ENCODE results near the gene TRMT61A. TPM values are rescaled to one million over a fixed set of nuclear protein-coding genes. Genes with fewer than 3 reads are reported as not detected.

Gene TRMT61A
- total RNA-seq, 1 experiment from 2014 or later, result 13.4 TPM

- DNase-seq, result no peak
- Histone ChIP-seq H3K27me3 (ENCODE audit: control insufficient read depth, insufficient read depth, low read length) (no peaks in the 10 kb centered on the region), H3K4me3 (ENCODE audit: insufficient read depth, low read depth, low read length) (no peak overlapping the region), H3K36me3 (replicated peaks; ENCODE audit: control insufficient read depth, insufficient read depth, low read length) (no peaks in the 10 kb centered on the region; the same call in 1 of the 2 replicates)
Measured at GRCh38 chr14:103532216-103533136, 3.5 kb downstream of the TRMT61A start.

GRCh38 chr14:103533137-103533998 lies 4.4 kb downstream of the TRMT61A start:
- DNase-seq, result no peak
- Histone ChIP-seq H3K36me3 (replicated peaks; ENCODE audit: control insufficient read depth, insufficient read depth, low read length) (no peaks in the 10 kb centered on the region; the same call in 1 of the 2 replicates), H3K27me3 (ENCODE audit: control insufficient read depth, insufficient read depth, low read length) (no peaks in the 10 kb centered on the region; the same call in 1 of the 2 replicates), H3K4me3 (ENCODE audit: insufficient read depth, low read depth, low read length) (no peak overlapping the region)

GRCh38 chr14:103533999-103534575 lies 5.1 kb downstream of the TRMT61A start:
- no peak overlapping the region for H3K4me3 ChIP-seq (ENCODE audit: insufficient read depth, low read depth, low read length)
- no peaks in the 10 kb centered on the region; the same call in 1 of the 2 replicates for H3K27me3 ChIP-seq (ENCODE audit: control insufficient read depth, insufficient read depth, low read length)

GRCh38 chr14:103534576-103535061 lies 5.6 kb downstream of the TRMT61A start:
- no peaks in the 10 kb centered on the region; the same call in 1 of the 2 replicates for H3K36me3 ChIP-seq (replicated peaks; ENCODE audit: control insufficient read depth, insufficient read depth, low read length)
- DNase-seq, result no peak
- no peaks in the 10 kb centered on the region; the same call in 1 of the 2 replicates for H3K27me3 ChIP-seq (ENCODE audit: control insufficient read depth, insufficient read depth, low read length)
- H3K4me3 ChIP-seq (ENCODE audit: insufficient read depth, low read depth, low read length), result no peak overlapping the region

More at GRCh38 chr14:103533999-103534575, 5.1 kb downstream of the TRMT61A start:
- DNase-seq, result no peak
- H3K36me3 ChIP-seq (replicated peaks; ENCODE audit: control insufficient read depth, insufficient read depth, low read length), result no peaks in the 10 kb centered on the region; the same call in 1 of the 2 replicates

GRCh38 chr14:103535081-103535890 lies 6.3 kb downstream of the TRMT61A start:
- Histone ChIP-seq H3K4me3 (ENCODE audit: insufficient read depth, low read depth, low read length) (no peak overlapping the region), H3K27me3 (ENCODE audit: control insufficient read depth, insufficient read depth, low read length) (no peaks in the 10 kb centered on the region; the same call in 1 of the 2 replicates), H3K36me3 (replicated peaks; ENCODE audit: control insufficient read depth, insufficient read depth, low read length) (no peaks in the 10 kb centered on the region; the same call in 1 of the 2 replicates)
- no peak for DNase-seq

- Histone ChIP-seq H3K36me3 (replicated peaks; ENCODE audit: control insufficient read depth, insufficient read depth, low read length) (no peaks in the 10 kb centered on the region; the same call in 1 of the 2 replicates), H3K27me3 (ENCODE audit: control insufficient read depth, insufficient read depth, low read length) (no peaks in the 10 kb centered on the region; the same call in 1 of the 2 replicates), H3K4me3 (ENCODE audit: insufficient read depth, low read depth, low read length) (no peak overlapping the region)
- DNase-seq, result no peak
Measured at GRCh38 chr14:103535891-103536565, 7.0 kb downstream of the TRMT61A start.

GRCh38 chr14:103536693-103537092 lies 7.7 kb downstream of the TRMT61A start:
- Histone ChIP-seq H3K36me3 (replicated peaks; ENCODE audit: control insufficient read depth, insufficient read depth, low read length) (no peaks in the 10 kb centered on the region; the same call in 1 of the 2 replicates), H3K27me3 (ENCODE audit: control insufficient read depth, insufficient read depth, low read length) (no peaks in the 10 kb centered on the region; the same call in 1 of the 2 replicates), H3K4me3 (ENCODE audit: insufficient read depth, low read depth, low read length) (no peak overlapping the region)
- no peak for DNase-seq

GRCh38 chr14:103537175-103537990 lies 8.4 kb downstream of the TRMT61A start:
- no peak overlapping the region for H3K4me3 ChIP-seq (ENCODE audit: insufficient read depth, low read depth, low read length)
- no peaks in the 10 kb centered on the region; the same call in 1 of the 2 replicates for H3K36me3 ChIP-seq (replicated peaks; ENCODE audit: control insufficient read depth, insufficient read depth, low read length)
- no peak for DNase-seq
- H3K27me3 ChIP-seq (ENCODE audit: control insufficient read depth, insufficient read depth, low read length), result no peaks in the 10 kb centered on the region; the same call in 1 of the 2 replicates

- H3K4me3 ChIP-seq (ENCODE audit: insufficient read depth, low read depth, low read length), result no peak overlapping the region
- H3K27me3 ChIP-seq (ENCODE audit: control insufficient read depth, insufficient read depth, low read length), result no peaks in the 10 kb centered on the region; the same call in 1 of the 2 replicates
- no peak for DNase-seq
- no peaks in the 10 kb centered on the region; the same call in 1 of the 2 replicates for H3K36me3 ChIP-seq (replicated peaks; ENCODE audit: control insufficient read depth, insufficient read depth, low read length)
Measured at GRCh38 chr14:103538291-103539055, 9.5 kb downstream of the TRMT61A start.

GRCh38 chr14:103539056-103539825 lies 10.2 kb downstream of the TRMT61A start:
- H3K27me3 ChIP-seq (ENCODE audit: control insufficient read depth, insufficient read depth, low read length), result no peaks in the 10 kb centered on the region; the same call in 1 of the 2 replicates
- no peak for DNase-seq

More at GRCh38 chr14:103539056-103539825, 10.2 kb downstream of the TRMT61A start:
- Histone ChIP-seq H3K36me3 (replicated peaks; ENCODE audit: control insufficient read depth, insufficient read depth, low read length) (no peaks in the 10 kb centered on the region), H3K4me3 (ENCODE audit: insufficient read depth, low read depth, low read length) (no peak overlapping the region)
